ENCODE results near the gene DPP10.

DNA sequence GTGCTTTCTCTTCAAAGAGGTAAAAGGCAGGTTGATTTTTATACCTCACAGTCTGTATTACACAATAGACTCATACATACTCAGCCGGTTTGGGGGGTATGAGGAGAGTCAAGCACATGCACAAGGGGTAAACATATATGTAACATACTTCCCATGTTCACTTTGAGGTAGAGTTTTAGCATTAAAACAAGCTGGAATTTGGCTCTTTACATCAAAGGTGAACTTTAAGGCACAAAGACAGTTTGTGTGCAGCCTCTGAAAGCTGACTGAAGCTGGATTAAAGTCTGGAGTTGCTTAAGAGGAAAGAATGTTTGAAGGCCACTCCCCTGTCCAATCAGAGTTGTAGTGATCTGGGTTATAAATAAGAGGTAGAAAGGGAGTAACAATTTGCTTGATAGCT is 282.0 kb downstream of the DPP10 start:
- TF ChIP-seq, protein P1, sequence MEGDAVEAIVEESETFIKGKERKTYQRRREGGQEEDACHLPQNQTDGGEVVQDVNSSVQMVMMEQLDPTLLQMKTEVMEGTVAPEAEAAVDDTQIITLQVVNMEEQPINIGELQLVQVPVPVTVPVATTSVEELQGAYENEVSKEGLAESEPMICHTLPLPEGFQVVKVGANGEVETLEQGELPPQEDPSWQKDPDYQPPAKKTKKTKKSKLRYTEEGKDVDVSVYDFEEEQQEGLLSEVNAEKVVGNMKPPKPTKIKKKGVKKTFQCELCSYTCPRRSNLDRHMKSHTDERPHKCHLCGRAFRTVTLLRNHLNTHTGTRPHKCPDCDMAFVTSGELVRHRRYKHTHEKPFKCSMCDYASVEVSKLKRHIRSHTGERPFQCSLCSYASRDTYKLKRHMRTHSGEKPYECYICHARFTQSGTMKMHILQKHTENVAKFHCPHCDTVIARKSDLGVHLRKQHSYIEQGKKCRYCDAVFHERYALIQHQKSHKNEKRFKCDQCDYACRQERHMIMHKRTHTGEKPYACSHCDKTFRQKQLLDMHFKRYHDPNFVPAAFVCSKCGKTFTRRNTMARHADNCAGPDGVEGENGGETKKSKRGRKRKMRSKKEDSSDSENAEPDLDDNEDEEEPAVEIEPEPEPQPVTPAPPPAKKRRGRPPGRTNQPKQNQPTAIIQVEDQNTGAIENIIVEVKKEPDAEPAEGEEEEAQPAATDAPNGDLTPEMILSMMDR (IDR thresholded peaks at IDR 0.05) = no peak
- TF ChIP-seq POLR2A (IDR thresholded peaks at IDR 0.05) = no peak

Data from body of pancreas (tissue), 4 donors.